Esophagus muscularis mucosa (tissue), 4 donors: ENCODE measurements around the gene CPEB3.

Experiments
- EP300 ChIP-seq: sonication (generic); formaldehyde crosslinking; IDR thresholded peaks from one replicate; pipeline ENCODE4 v1.6.1; 2017; ENCODE audit warnings: antibody characterized with exemption
- POLR2A ChIP-seq: fragments of 450-650 bp; IDR thresholded peaks from one replicate; pipeline ENCODE4 v1.6.1; 2017; ENCODE audit warnings: antibody characterized with exemption, moderate library complexity, mild to moderate bottlenecking, low read depth
- POLR2AphosphoS5 ChIP-seq, 2 donors: sonication (generic); formaldehyde crosslinking; IDR thresholded peaks; one replicate each; pipeline ENCODE4 v1.6.1; 2017; ENCODE audit warnings: antibody characterized with exemption in 2 of 2
- TF ChIP-seq, protein P1 (sequence below), 3 experiments: fragments of 200-600 bp in 2 of 3; fragments of 450-650 bp in 1 of 3; sonication (generic) in 2 of 3; IDR thresholded peaks; one replicate each; pipeline ENCODE4 v1.5.1; 2017 to 2019; ENCODE audit warnings: antibody characterized with exemption in 3 of 3, mild to moderate bottlenecking in 2 of 3, moderate library complexity in 1 of 3

DNA sequence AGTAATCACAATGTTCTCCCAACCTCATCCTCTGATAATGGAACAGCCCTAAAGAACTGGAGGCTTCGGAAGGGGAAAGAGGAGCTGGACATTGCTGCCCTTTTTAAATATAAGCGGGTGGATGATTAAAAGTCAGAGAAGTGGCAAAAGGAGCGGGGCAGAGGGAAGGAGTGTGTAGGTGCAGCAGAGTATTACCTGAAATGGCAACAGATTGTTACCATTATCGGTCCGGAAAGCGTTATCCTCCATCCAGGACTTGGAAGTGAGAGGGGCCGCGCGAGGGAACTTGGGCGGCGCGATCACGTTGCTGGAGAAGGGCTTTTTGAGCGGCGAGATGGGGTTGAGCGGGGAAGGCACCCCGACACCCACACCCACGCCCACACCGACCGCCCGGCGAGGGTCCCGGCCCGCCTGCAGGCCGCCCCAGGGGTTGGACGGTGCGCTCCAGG is 51.7 kb downstream of the CPEB3 start:
- TF ChIP-seq POLR2A (no peak), POLR2AphosphoS5 (IDR thresholded peaks at IDR 0.05) (no peak), EP300 (no peak)
- TF ChIP-seq, protein P1, sequence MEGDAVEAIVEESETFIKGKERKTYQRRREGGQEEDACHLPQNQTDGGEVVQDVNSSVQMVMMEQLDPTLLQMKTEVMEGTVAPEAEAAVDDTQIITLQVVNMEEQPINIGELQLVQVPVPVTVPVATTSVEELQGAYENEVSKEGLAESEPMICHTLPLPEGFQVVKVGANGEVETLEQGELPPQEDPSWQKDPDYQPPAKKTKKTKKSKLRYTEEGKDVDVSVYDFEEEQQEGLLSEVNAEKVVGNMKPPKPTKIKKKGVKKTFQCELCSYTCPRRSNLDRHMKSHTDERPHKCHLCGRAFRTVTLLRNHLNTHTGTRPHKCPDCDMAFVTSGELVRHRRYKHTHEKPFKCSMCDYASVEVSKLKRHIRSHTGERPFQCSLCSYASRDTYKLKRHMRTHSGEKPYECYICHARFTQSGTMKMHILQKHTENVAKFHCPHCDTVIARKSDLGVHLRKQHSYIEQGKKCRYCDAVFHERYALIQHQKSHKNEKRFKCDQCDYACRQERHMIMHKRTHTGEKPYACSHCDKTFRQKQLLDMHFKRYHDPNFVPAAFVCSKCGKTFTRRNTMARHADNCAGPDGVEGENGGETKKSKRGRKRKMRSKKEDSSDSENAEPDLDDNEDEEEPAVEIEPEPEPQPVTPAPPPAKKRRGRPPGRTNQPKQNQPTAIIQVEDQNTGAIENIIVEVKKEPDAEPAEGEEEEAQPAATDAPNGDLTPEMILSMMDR (IDR thresholded peaks at IDR 0.05): no peak
